Activated CD4-positive, alpha-beta T cell treated with anti-CD3 and anti-CD28 coated beads for 1 hour (primary cell): ENCODE data around the gene ATP5F1E.

Source experiments
- DNase-seq: peaks from one replicate; pipeline ENCODE4 v3.0.0-alpha.2; 2020

Gene ATP5F1E

DNA sequence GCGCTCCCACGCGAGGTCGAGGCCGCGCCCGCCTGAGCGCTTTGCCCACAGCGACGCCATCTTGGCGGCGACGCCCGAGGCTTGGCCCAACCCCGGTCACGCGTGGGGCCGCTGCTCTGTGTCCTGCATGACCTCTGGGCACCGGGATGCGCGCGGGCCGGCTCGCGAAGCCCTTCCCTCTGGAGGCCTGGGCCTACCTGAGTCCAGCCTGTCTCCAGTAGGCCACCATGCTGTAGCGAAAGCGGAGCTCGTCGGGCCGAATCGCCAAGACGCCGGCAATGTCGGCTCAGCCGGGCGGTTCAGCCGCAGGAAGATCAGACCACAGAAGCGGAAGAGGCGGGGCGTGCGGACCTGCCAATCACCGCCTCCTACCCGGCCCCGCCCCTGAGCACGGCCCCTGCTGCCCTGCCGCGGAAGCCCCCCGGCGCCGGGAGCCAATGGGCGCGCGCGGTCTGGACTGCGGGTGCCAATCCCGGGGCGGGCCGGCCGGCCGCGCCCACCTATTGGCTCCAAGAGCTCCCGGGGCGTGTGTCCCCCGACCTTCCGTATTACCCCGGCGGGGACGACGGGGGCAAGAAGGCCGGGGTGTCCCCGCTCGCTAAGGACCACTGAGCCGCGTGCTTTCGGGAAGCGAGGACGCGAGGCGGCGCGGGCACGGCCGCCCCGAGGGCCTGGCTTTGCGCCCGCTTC, at the start of gene ATP5F1E:
ATP5F1E (minus strand) TSS at position 313 of the 690 bp plus-strand sequence; CDS start at position 229, 84 bp downstream.
- peak; percentile 94 for DNase-seq

GRCh38 chr20:59081036-59081435, 48.9 kb upstream of the ATP5F1E start:
- DNase-seq = no peak

DNA sequence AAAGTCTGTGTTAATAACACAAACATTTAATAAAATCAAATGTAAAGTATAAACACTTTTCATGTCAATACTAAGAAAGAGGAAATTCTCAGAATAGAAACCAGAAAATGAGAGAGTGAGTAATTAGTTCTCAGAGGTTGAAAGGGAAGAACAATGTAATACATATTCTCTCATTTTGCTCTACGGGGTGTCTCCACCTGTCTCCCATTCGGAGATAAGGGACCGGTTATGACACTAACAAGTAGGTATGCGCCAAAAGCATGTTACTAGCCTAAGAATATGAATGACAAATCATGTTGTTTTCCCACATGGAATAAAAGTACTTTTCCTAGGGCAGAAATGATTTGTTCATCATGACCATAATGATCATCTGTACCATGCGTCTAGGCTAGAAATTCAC, 46.1 kb upstream of the ATP5F1E start:
- DNase-seq = no peak

GRCh38 chr20:59077705-59078104, 45.6 kb upstream of the ATP5F1E start:
- DNase-seq = no peak

GRCh38 chr20:59075934-59076508, 43.9 kb upstream of the ATP5F1E start:
- no peak for DNase-seq

DNA sequence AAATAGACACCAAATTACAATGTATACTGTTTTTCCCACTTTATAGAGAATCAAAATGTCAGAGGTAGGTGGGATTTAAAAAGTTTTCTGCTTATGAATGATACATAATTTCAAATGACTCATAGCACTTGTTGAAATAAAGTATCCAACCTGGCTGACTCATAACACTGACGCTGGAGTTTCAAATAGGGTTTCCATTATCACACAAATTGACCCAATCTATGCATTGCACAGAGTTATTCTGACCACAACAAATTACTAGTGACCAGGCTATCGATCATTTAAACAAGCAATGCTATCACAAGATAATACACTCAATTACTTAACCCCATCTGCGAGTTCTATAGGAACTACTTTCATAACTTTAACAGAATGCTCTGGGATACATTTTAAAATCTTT, 42.3 kb upstream of the ATP5F1E start:
- no peak for DNase-seq

DNA sequence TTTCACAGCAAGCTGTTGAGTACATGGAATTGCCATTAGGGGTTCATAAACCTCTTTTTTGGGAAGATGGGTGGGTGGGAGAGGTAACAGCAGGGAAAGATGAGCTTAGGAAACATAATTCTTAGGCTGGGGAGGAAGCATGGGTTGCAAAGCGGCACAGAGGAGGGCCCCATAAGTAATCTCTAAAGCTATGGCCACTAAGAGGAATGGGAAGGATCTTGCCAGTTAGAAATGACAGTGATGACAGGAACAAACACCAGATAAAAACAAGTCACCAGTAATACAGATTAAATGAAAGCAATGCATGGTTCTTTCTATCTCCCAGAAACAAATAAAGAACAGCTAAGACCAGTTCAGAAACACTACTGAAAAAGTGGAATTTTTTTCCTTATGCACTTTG, 41.4 kb upstream of the ATP5F1E start:
- no peak for DNase-seq

DNA sequence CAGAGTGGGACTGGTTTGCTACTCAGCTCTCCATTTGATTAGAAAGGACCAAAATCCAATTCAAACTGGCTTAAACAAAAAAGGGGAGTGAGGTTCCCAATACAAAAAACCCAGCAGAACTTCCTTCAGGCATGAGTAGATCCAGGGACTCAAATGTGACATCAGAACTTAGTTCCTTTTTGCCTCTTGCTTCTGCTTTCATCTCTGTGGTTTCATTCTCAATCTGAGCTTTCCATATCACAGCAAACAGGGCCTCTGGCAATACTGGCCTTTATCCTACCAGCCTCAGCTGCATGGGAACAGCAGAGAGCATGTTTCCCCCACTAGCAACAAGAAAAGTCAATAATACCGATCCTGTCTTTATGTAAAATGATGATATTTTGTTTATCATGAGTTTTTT, 39.1 kb upstream of the ATP5F1E start:
- DNase-seq = no peak

DNA sequence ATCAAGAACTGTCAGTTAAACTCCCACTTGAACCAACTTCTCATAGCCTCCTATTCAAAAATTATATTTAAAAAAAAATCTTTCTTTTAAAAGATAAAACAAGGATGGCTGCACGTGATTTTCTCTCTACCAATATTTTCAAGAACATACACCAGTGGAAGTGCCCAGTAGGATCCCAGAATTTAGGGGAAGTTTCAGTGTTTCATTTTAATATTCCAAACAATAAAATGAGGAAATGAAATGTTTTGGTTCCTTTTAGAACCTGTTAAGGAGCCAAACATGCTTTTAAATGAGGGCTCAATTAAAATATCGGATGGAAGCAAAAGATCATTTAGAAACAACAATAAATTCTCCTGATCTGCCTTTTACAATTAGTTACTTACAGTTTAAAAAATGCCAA, 36.9 kb upstream of the ATP5F1E start:
- no peak for DNase-seq

DNA sequence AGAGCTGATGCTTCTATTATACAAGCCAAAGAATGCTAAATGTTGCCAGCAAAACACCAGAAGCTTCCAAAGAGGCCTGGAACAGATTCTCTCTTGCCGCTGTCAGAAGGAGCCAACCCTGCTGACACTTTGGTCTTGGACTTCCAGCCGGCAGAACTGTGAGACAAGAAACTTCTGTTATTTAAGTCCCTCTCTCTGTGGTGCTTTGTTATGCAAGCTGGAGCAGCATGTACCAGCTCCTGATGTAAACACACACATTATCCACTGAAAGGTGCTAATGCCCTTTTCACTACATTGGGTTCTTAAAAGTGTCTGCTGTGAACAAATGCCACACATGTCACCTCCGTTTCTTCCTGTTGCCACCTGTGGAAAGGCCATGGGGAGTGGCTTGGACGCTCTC, 36.4 kb upstream of the ATP5F1E start:
- no peak for DNase-seq

DNA sequence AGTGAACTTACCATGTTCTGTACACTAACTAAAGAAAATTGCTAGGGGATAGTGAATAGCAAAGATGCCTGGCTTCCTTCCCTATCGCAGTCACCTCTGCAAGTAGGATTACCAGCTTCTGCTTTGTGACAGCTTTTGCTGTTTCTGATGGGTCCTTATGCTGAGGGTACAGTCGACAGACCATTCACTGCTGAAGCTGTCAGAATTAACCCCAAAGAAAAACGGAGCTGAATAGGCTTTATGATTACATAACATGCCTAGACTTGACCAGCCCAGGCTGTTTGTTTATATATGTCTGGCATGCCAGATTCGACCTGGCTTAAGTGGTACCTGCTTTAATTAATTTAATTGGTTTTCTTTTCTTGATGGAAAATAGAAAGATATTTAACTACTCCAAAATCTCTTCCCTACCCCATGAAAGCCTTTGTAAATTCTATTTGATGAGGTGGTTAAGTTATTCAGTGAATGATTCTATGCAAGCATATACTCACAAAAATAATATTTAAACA, 32.1 kb upstream of the ATP5F1E start:
- no peak for DNase-seq

DNA sequence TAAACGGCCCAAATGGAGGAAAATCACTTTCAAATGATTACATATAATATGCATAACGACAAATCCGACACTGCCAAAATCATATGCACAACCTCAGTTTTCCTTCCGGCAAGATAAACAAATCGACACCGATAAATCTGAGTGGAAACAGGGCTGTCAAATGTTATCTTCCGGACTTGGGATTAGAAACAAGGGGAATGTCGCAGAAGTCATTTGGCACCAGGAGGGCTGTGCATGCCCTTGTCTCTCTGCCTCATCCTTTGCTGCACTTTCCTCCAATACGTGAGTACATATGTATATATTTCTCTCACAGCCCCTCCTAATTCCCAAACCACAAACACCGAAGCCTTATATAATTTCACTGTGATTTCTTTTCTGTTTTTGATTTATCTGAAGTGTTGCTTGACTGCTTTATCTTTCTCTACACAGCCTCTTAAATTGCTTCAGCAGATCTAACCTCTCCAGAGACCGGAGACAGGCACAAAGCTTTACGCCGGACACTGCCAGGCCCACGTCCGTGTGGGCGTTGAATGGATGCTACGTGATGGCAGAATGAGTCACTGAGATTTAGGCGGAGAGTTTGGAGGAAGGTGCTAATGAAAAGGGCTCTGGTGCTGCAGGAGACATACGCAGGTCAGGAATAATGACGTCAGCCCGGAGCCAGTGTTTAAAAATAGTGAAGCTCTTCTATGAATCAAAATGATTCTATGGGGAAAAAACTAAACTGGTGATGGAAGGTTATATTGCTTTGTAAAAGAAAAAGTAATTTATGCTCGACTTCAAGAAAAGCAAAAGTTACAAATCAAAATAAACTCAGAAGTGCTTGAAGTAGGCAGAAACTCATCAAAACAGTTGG, 31.5 kb upstream of the ATP5F1E start:
- DNase-seq = no peak

DNA sequence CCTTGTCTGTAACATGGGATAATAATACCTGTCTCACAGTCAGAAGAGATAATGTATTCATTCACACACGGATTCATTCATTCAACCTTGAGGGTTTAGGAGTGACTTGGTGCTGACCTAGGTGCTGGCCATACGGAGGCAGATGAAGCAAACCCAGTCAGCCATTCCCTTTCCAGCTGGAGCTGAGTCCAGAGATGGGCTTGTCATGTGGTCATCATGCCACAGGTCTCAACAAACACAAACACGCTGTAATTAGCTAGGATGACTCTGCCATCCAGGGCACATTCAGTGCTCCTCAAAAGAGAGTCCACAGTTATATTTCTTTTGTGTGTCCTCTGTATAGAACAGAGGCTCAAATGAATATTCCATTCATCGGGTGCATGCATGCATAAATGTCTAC, 29.9 kb upstream of the ATP5F1E start:
- DNase-seq = no peak

DNA sequence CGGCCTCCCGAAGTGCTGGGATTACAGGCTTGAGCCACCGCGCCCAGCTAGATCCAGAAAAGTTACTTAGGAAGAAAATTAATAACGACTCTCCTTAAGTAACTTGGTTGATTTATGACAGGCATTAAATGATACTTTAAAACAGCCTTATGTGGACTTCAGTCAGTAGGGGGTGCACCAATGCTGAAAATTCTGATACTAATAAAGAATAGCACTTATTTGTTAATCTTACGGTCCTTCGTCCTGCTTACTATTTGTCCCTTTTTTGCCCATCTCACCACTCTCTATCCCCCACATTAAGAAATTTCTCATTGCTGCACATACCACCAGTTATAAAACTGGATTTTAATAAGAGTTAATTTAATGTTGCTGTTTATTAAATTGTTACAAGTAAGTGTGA, 23.2 kb upstream of the ATP5F1E start:
- DNase-seq = no peak

DNA sequence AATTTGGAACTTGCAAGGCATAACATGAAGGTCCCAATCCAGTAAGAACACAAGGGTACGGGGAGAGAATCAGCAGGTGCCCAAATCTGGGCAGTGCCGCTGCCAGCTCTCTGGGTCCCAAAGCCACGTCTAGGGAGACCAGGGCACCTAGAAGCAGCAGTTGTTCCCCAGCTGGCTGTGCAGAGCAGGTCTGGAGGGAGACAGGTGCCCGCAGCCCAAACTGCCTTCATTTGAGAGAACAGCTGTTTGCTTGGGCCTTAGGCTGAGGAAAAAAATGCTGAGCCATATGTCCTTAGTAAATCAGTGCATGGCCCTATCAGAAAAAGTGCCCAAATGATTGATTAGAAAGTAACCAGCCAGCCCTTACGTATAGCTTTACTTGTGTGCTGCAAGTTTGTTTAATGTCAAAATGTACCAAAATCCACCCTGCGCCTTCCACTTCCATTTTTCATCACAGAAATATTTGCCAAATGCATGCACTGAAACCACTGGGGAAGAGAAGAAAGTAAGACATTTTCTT, 19.6 kb upstream of the ATP5F1E start:
- no peak for DNase-seq

GRCh38 chr20:59050437-59050836, 18.3 kb upstream of the ATP5F1E start:
- DNase-seq = no peak

- no peak for DNase-seq
Observed at GRCh38 chr20:59048681-59049030, 16.5 kb upstream of the ATP5F1E start.

DNA sequence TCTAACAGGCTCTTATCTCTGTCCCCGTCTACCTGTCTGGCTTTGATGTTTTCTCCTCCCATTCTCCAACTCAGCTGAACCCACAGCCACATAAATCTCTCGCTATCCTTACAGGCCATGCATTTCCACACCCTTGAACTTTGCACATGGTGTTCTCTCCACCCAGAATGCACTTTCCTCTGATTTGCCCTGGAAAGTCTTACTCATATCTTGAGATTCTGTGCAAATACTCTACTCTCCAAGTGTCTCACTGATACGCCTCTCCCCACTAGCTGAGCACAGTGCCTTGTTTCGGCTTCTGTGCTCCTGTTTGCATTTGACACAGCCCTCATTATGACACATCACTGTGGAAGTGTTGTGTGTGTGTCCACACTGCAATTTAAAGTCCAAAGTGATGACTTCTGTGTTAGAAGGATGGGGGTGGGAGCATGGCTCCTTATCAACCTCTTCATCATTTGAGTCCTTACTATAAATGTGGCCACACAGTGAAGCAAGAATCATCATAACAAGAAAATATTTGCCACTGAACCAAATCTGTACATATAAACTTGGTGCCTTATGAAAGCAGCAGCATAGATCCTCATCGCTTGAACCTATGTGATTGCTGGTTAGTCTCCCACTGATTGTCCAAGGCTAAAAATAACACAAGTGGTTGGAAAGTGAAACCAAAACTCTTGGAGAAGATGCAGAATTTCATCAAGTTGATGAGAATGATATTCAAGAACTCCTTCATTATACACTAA, 16.0 kb upstream of the ATP5F1E start:
- DNase-seq = no peak

DNA sequence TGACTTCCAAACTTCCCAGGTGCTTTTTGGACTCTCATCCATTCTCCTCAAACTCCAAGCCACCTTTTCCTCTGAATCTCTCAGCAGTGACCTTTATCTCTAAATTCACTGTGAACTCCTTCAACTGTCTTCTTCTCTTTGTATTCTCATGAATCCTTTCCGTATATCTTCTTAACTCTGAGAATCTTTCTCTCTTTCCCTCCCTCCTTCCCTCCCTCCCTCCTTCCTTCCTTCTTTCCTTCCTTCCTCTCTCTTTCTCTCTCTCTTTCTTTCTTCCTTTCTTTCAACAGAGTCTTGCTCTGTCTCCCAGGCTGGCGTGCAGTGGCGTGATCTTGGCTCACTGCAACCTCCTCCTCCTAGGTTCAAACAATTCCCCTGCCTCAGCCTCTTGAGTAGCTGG, 14.7 kb upstream of the ATP5F1E start:
- DNase-seq = no peak

DNA sequence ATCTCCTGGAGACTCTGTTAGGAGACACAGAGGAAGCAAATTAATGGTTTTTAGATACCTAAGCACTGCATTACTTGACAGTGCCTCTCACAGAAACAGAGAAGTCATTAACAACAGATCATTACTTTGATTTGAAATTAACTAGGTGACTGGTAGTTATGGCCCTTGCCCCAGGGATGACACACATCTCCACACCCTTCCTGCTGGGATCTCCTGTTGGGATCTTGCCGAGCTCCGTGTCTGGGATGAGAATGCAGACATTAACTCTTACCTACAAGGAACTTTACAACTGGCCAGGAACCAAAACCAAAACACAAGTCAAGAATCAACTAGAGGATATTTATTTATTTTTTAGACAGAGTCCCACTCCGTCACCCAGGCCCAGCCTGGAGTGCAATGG, 12.7 kb upstream of the ATP5F1E start:
- no peak for DNase-seq

DNA sequence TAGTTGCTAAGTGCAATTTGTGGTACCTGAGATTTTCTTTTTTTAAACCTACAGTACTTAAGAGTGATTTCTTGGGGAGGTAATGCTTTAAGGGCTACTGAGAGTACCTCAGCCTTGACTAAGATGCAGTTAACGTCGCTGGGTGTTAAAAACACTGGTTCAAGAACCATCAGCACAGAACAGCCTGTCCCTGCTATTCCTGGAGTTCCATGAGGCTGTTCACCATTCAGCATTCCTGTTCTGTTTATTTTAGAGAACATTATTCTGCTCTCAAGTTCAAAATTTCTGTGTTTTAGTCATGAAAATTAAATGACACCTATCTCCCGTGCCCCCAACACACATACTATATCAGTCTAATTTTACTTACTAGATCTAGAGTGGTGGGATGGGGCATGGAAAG, 12.2 kb upstream of the ATP5F1E start:
- no peak for DNase-seq

DNA sequence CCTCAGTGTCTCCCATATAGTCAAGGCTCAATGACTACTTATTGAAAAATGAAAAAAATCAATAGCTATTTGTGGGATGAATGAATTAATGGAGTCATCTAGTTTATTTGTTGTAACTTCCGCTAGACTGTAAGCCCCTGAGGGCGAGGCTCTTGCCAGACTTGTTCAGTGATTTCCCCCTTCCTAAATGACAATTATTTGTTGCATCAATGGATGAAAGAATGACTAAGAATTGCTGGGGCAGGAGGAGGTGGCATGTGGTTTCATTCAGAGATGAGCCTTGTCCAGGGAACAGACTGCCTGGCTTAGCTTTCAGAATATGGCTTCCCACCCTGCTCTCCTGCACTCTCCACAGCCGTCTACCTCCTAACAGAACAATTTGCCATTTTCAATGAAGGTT, 11.6 kb upstream of the ATP5F1E start:
- no peak for DNase-seq
